Body of pancreas (tissue), 4 donors: ENCODE data around the gene CELA2A. TPM values are rescaled to one million over a fixed set of nuclear protein-coding genes. Genes with fewer than 3 reads are reported as not detected.
A peak's percentile ranks its signal among the peaks of the same experiment; 100 is the strongest.
"Not testable (repeated sequence)": the region's sequence is repeated elsewhere in the genome, so short reads cannot be mapped to it uniquely, and the experiment has no call there.

Source experiments
- ATAC-seq: fragments of 150-250 bp; one replicate; pipeline ENCODE4 v1.9.1; 2016
- DNase-seq, 4 donors: peaks; one replicate each; pipeline ENCODE4 v3.0.0-alpha.2; 2019
- H3K27ac ChIP-seq, 4 donors: fragments of 200-600 bp; sonication (generic); 1 replicate in 3 of 4; 2 replicates in 1 of 4; pipeline versions ENCODE4 v1.5.1 to v1.6.1; 2016 to 2019; ENCODE audit warnings: mild to moderate bottlenecking in 1 of 4, mixed read lengths in 1 of 4, moderate library complexity in 1 of 4
- H3K27me3 ChIP-seq, 2 donors: fragments of 200-600 bp; sonication (generic); one replicate each; pipeline ENCODE4 v1.6.0; 2016; ENCODE audit warnings: mild to moderate bottlenecking in 1 of 2
- H3K36me3 ChIP-seq, 2 donors: fragments of 200-600 bp; sonication (generic); replicated peaks in 1 of 2; 2 replicates each; pipeline ENCODE4 v1.5.1; 2016; ENCODE audit warnings: low read depth in 2 of 2; ENCODE audit not compliant: insufficient read depth in 1 of 2
- H3K4me1 ChIP-seq: fragments of 200-600 bp; sonication (generic); one replicate; pipeline ENCODE4 v1.6.0; 2016
- H3K4me3 ChIP-seq, 2 donors: fragments of 200-600 bp; sonication (generic); 1 replicate in 1 of 2; 2 replicates in 1 of 2; pipeline ENCODE4 v1.5.1; 2016 to 2019
- H3K9me3 ChIP-seq, 3 donors: fragments of 200-600 bp; sonication (generic); 1 replicate in 2 of 3; 2 replicates in 1 of 3; pipeline ENCODE4 v1.5.1; 2016
- POLR2A ChIP-seq, 3 donors: fragments of 450-650 bp; IDR thresholded peaks; one replicate each; pipeline ENCODE4 v1.6.1; 2016; ENCODE audit warnings: antibody characterized with exemption in 3 of 3, mild to moderate bottlenecking in 2 of 3
- WGBS, 2 donors: methylation state at CpG; one replicate each; pipeline ENCODE4 v1.1.5; 2017; 5-methylcytosine and 5-hydroxymethylcytosine counted together
- intact Hi-C: fragments of 100-400 bp; cut with DNase I; formaldehyde crosslinking; loops from one replicate; pipeline ENCODE4 v1.15.1; 2023
- total RNA-seq, 2 donors: library from RNA; depleted of rRNA; stranded (reverse); fragments of >200 nt; gene quantifications; one replicate each; pipeline ENCODE4 v1.1.0, GENCODE V29; 2016
- TF ChIP-seq, protein P1 (sequence below), 7 experiments: fragments of 450-650 bp in 4 of 7; fragments of 200-600 bp in 3 of 7; sonication (generic) in 3 of 7; IDR thresholded peaks; one replicate each; pipeline ENCODE4 v1.5.1; 2016 to 2019; ENCODE audit warnings: antibody characterized with exemption in 7 of 7

The CELA2A gene
- total RNA-seq, 2 donors from 2014 or later = 4,384 to 21,046 TPM

GRCh38 chr1:15488371-15488770 is 31.8 kb downstream of the CELA2A start:
- no peak for DNase-seq
- H3K27ac ChIP-seq = peak overlapping the region in 3 of 4 donors; percentile 59 to 71 (median 69)
- 83 to 91% methylated on average over 3 of the region's 3 CpGs for WGBS, 2 donors

DNA sequence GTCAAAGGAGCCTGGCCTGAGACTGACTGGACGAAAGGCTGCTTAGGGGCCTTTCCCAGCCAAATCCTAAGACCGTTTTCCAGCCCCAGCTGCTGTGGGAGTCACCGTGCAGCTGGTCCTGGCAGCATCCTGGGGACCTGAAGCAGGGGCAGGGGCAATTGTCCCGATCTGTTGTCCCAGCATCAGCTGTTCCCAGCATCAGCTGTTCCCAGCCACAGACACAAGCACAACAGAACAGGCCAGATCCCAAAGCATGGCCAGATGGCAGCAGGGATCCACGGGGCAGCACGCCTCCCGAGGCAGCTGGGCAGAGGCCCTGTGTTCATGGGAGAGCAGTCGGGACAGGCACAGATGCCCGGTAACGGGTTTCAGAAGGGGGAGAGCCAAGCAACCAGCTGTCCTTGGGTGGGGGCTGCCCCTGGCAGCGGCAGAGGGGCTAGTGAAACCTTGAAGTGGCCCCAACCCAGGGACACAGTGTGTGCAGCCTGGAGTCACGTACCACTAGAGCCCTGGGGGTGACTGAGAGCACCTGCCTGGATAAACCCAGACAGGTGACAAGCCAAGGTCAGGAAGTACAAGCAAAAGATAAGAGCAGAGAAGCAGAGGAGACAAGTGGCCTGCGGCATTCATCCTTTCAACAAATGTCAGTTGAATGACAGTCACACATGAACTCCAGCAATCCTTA is 32.7 kb downstream of the CELA2A start:
- 29 to 39% methylated on average over 5 to 13 of the region's 13 CpGs for WGBS, 2 donors
- ATAC-seq = peak; percentile 49

More at GRCh38 chr1:15488371-15488770, 31.8 kb downstream of the CELA2A start:
- no peaks in the 10 kb centered on the region for H3K36me3 ChIP-seq
- H3K9me3 ChIP-seq = no peaks in the 10 kb centered on the region
- no peaks in the 10 kb centered on the region for H3K27me3 ChIP-seq
- H3K4me3 ChIP-seq = no peak overlapping the region
- ATAC-seq = no peak
- no peak for TF ChIP-seq POLR2A (IDR thresholded peaks at IDR 0.05)
- TF ChIP-seq, protein P1, sequence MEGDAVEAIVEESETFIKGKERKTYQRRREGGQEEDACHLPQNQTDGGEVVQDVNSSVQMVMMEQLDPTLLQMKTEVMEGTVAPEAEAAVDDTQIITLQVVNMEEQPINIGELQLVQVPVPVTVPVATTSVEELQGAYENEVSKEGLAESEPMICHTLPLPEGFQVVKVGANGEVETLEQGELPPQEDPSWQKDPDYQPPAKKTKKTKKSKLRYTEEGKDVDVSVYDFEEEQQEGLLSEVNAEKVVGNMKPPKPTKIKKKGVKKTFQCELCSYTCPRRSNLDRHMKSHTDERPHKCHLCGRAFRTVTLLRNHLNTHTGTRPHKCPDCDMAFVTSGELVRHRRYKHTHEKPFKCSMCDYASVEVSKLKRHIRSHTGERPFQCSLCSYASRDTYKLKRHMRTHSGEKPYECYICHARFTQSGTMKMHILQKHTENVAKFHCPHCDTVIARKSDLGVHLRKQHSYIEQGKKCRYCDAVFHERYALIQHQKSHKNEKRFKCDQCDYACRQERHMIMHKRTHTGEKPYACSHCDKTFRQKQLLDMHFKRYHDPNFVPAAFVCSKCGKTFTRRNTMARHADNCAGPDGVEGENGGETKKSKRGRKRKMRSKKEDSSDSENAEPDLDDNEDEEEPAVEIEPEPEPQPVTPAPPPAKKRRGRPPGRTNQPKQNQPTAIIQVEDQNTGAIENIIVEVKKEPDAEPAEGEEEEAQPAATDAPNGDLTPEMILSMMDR (IDR thresholded peaks at IDR 0.05) = no peak
- intact Hi-C loops = no loop called here
- H3K4me1 ChIP-seq = peaks cover 20% of the 10 kb centered on the region

DNA sequence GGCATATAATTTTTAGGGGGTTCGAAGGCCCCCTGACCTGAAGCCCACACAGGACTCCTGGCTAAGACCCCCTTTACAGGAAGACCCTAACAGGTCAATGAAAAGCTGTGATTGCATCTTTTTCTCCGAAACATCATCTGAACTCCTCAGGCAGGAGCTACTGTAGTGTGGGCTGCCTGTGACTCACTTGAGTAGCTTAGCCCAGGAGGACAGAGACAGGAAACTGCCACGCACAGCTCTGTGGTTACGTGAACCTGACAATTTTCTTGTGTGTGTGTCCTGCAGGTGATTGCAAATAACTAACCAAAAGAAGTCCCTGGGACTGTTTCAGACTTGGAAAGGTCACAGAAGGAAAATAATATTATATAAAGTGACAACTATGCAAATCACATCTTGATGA is 34.5 kb downstream of the CELA2A start:
- intact Hi-C loops, H3K27me3 ChIP-seq, H3K4me3 ChIP-seq, H3K27ac ChIP-seq, H3K36me3 ChIP-seq, DNase-seq, H3K9me3 ChIP-seq, ATAC-seq: not testable (repeated sequence)
- H3K4me1 ChIP-seq = peaks cover 19% of the 10 kb centered on the region
- 76 to 87% methylated on average over 4 of the region's 4 CpGs for WGBS, 2 donors

More for the DNA sequence above, 32.7 kb downstream of the CELA2A start:
- H3K9me3 ChIP-seq = no peaks in the 10 kb centered on the region
- H3K27ac ChIP-seq = peak overlapping the region; percentile 39 to 71 (median 64)
- H3K36me3 ChIP-seq = peaks cover 0 to 1% of the 10 kb centered on the region in 2 donors
- peaks cover 20% of the 10 kb centered on the region for H3K4me1 ChIP-seq
- intact Hi-C loops = no loop called here
- TF ChIP-seq, protein P1 (IDR thresholded peaks at IDR 0.05) = no peak
- TF ChIP-seq POLR2A (IDR thresholded peaks at IDR 0.05) = no peak
- peak in 3 of 4 donors; percentile 48 to 52 (median 49) for DNase-seq
- H3K27me3 ChIP-seq = no peaks in the 10 kb centered on the region
- H3K4me3 ChIP-seq = no peak overlapping the region

GRCh38 chr1:15492596-15492995 is 36.1 kb downstream of the CELA2A start:
- ATAC-seq (no peak), DNase-seq (no peak)
- 31 to 45% methylated on average over 4 to 5 of the region's 5 CpGs for WGBS, 2 donors
- peak overlapping the region in 3 of 4 donors; percentile 17 to 54 (median 35) for H3K27ac ChIP-seq
- H3K36me3 ChIP-seq = peaks cover 0 to 1% of the 10 kb centered on the region in 2 donors
- H3K4me3 ChIP-seq = no peak overlapping the region
- no peak for TF ChIP-seq POLR2A (IDR thresholded peaks at IDR 0.05)
- TF ChIP-seq, protein P1 (IDR thresholded peaks at IDR 0.05) = no peak
- H3K27me3 ChIP-seq = no peaks in the 10 kb centered on the region
- intact Hi-C loops = no loop called here
- no peaks in the 10 kb centered on the region for H3K9me3 ChIP-seq
- peaks cover 15% of the 10 kb centered on the region for H3K4me1 ChIP-seq

DNA sequence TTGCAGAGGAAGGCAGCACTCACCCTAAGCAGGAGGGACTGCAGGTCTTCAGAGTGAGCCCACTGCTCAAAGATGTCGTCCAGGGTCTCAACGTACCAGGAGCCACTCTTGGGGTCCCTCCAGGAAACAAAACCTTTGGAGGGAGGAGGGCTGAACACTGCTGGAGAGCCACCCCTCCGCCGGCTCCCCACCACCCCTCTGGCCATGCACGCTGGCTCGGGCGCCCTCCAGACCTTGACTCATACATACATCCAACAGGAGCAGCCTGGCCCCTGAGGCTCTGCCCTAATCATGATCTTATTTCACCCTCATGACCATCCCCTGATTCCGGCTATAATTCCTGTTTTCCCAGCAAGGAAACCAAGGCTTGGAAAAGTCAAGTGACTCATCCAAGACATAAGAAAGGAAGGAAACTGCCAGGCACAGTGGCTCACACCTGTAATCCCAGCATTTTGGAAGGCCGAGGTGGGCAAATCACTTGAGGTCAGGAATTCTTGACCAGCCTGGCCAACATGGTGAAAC is 37.4 kb downstream of the CELA2A start:
- DNase-seq = no peak
- intact Hi-C loops = no loop called here
- Histone ChIP-seq H3K27me3 (no peaks in the 10 kb centered on the region), H3K36me3 (peaks cover 0 to 1% of the 10 kb centered on the region in 2 donors), H3K9me3 (no peaks in the 10 kb centered on the region), H3K4me1 (peaks cover 12% of the 10 kb centered on the region), H3K4me3 (no peak overlapping the region), H3K27ac (peak overlapping the region in 3 of 4 donors; percentile 35 to 54 (median 38))
- 42 to 45% methylated on average over 8 to 9 of the region's 9 CpGs for WGBS, 2 donors
- ATAC-seq = peak; percentile 8
- TF ChIP-seq POLR2A (IDR thresholded peaks at IDR 0.05) = peak in 1 of 3 donors; percentile 13
- TF ChIP-seq, protein P1 (IDR thresholded peaks at IDR 0.05) = no peak
